ENCODE results near the gene GTF2F2. TPM values are rescaled to one million over a fixed set of nuclear protein-coding genes. Genes with fewer than 3 reads are reported as not detected.

GTF2F2 gene
- polyA plus RNA-seq, 3 donors from 2014 or later = 4.5 to 9.4 (median 9.3) TPM

- DNase-seq = no peak
- peaks cover 4 to 19% (median 10%) of the 10 kb centered on the region in 6 donors for H3K9me3 Mint-ChIP-seq
- H3K36me3 Mint-ChIP-seq = peaks cover 16 to 19% (median 18%) of the 10 kb centered on the region in 3 donors
- peaks cover 4 to 29% of the 10 kb centered on the region in 2 donors for H3K4me1 Mint-ChIP-seq
- peak overlapping the region in 2 of 6 donors; percentile 18 to 59 for H3K27ac Mint-ChIP-seq
- H3K4me3 Mint-ChIP-seq = no peak overlapping the region
- H3K27me3 Mint-ChIP-seq (ENCODE audit: low read depth in 3 of 3) = peaks cover 0 to 2% (median under 1%) of the 10 kb centered on the region in 3 donors
These were observed 17.2 kb downstream of the GTF2F2 start for GRCh38 chr13:45137526-45137925.

GRCh38 chr13:45138282-45138681 is 18.0 kb downstream of the GTF2F2 start:
- Mint-ChIP-seq H3K27ac (peak overlapping the region in 2 of 6 donors; percentile 18 to 19), H3K4me3 (no peak overlapping the region), H3K36me3 (peaks cover 10 to 12% (median 11%) of the 10 kb centered on the region in 3 donors), H3K27me3 (ENCODE audit: low read depth in 3 of 3) (peaks cover 0 to 2% (median 0%) of the 10 kb centered on the region in 3 donors), H3K4me1 (peaks cover 4 to 34% of the 10 kb centered on the region in 2 donors), H3K9me3 (peaks cover 3 to 12% (median 6%) of the 10 kb centered on the region in 6 donors)
- DNase-seq = no peak

- Mint-ChIP-seq H3K36me3 (peaks cover 6 to 12% (median 10%) of the 10 kb centered on the region in 3 donors), H3K27me3 (ENCODE audit: low read depth in 3 of 3) (peaks cover 0 to 2% (median 0%) of the 10 kb centered on the region in 3 donors), H3K4me3 (no peak overlapping the region), H3K9me3 (no peaks in the 10 kb centered on the region), H3K27ac (no peak overlapping the region), H3K4me1 (peaks cover 6 to 29% of the 10 kb centered on the region in 2 donors)
- DNase-seq = no peak
These were observed 21.1 kb downstream of the GTF2F2 start for GRCh38 chr13:45141369-45141768.

GRCh38 chr13:45142440-45143345 is 22.4 kb downstream of the GTF2F2 start:
- peaks cover 0 to 2% (median 0%) of the 10 kb centered on the region in 3 donors for H3K27me3 Mint-ChIP-seq (ENCODE audit: low read depth in 3 of 3)
- DNase-seq = no peak
- H3K27ac Mint-ChIP-seq = peak overlapping the region in 1 of 6 donors; percentile 2
- no peaks in the 10 kb centered on the region for H3K9me3 Mint-ChIP-seq
- H3K36me3 Mint-ChIP-seq = peaks cover 6 to 12% (median 10%) of the 10 kb centered on the region in 3 donors
- no peak overlapping the region for H3K4me3 Mint-ChIP-seq
- peaks cover 8 to 40% of the 10 kb centered on the region in 2 donors for H3K4me1 Mint-ChIP-seq

GRCh38 chr13:45143346-45143751 is 23.0 kb downstream of the GTF2F2 start:
- no peaks in the 10 kb centered on the region for H3K9me3 Mint-ChIP-seq

DNA sequence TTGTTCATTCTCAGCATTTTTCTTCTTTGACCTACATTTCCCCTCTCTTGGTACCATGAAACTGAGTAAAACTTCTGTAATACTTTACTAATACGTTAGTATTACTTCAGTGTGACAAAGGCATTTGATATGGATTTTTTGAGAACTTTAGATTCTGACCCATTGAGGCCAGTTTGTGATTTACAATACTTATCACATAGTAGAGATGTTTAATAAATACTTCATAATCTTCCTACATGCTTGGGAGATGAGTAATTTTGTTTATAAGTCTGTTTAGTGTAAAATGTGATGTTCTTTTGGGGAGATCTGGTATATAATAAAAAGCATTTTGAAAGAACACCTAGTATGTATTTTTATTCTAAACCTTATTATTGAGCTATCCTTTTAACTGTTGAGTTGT is 29.7 kb downstream of the GTF2F2 start:
- H3K4me1 Mint-ChIP-seq = peaks cover 7 to 30% of the 10 kb centered on the region in 2 donors
- H3K27me3 Mint-ChIP-seq (ENCODE audit: low read depth in 3 of 3) = no peaks in the 10 kb centered on the region
- no peak overlapping the region for H3K27ac Mint-ChIP-seq
- no peak overlapping the region for H3K4me3 Mint-ChIP-seq
- no peak for DNase-seq
- peaks cover 4 to 14% (median 5%) of the 10 kb centered on the region in 3 donors for H3K36me3 Mint-ChIP-seq
- H3K9me3 Mint-ChIP-seq = no peaks in the 10 kb centered on the region

More at GRCh38 chr13:45143346-45143751, 23.0 kb downstream of the GTF2F2 start:
- DNase-seq = no peak
- peaks cover 6 to 7% (median 6%) of the 10 kb centered on the region in 3 donors for H3K36me3 Mint-ChIP-seq
- no peaks in the 10 kb centered on the region for H3K27me3 Mint-ChIP-seq (ENCODE audit: low read depth in 3 of 3)
- H3K4me1 Mint-ChIP-seq = peaks cover 6 to 41% of the 10 kb centered on the region in 2 donors
- H3K4me3 Mint-ChIP-seq = no peak overlapping the region
- H3K27ac Mint-ChIP-seq = peak overlapping the region in 2 of 6 donors; percentile 2 to 55

DNA sequence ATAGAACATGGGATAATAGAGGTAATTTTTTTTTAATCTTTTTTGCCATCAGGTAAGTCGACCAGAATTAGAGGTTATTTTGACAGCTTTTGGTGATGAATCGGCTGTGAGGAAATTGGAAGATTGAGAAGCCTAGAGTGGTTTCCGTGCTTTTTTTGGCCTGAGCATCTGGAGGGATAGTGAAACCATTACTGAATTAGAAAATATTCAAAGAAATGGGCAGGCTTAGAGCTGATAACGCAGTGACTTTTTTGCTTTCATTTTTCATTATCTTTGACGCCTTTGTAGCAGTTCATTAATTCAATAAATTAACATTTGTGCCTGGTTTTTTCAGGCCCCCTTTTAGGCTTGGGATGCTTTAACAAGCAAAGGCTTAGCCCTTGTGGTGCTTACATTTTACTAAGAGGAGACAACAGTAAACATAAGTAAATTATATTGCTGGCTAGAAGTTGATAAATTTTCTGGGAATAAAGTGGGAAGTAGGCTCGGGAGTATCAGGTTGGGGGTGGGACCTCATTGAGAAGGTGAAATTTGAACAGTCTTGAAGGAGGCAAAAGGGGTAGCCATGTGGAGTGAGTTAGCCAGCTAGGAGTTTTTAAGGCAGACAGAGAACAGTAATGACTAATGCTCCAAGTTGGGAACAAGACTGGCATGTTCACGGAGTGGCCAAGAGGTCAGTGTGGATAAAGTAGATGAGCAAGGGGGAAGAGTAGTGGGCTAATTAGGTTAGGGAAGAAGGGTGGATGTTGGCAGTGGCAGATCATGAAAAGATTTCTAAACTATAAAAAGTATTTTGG is 36.5 kb downstream of the GTF2F2 start:
- no peak for DNase-seq
- H3K36me3 Mint-ChIP-seq = peaks cover 18 to 44% (median 23%) of the 10 kb centered on the region in 3 donors
- no peak overlapping the region for H3K4me3 Mint-ChIP-seq
- H3K4me1 Mint-ChIP-seq = no peaks in the 10 kb centered on the region
- no peak overlapping the region for H3K27ac Mint-ChIP-seq
- H3K9me3 Mint-ChIP-seq = no peaks in the 10 kb centered on the region
- H3K27me3 Mint-ChIP-seq (ENCODE audit: low read depth in 3 of 3) = peaks cover 0 to 2% (median 0%) of the 10 kb centered on the region in 3 donors

- Mint-ChIP-seq H3K4me1 (no peaks in the 10 kb centered on the region), H3K4me3 (no peak overlapping the region), H3K27me3 (ENCODE audit: low read depth in 3 of 3) (no peaks in the 10 kb centered on the region), H3K9me3 (no peaks in the 10 kb centered on the region), H3K27ac (no peak overlapping the region), H3K36me3 (peaks cover 11 to 24% (median 12%) of the 10 kb centered on the region in 3 donors)
- no peak for DNase-seq
These were observed 41.9 kb downstream of the GTF2F2 start for GRCh38 chr13:45162194-45162593.

- Mint-ChIP-seq H3K4me1 (no peaks in the 10 kb centered on the region), H3K36me3 (peaks cover 10 to 22% (median 10%) of the 10 kb centered on the region in 3 donors), H3K9me3 (no peaks in the 10 kb centered on the region), H3K27me3 (ENCODE audit: low read depth in 3 of 3) (no peaks in the 10 kb centered on the region), H3K4me3 (no peak overlapping the region), H3K27ac (no peak overlapping the region)
- no peak for DNase-seq
These were observed 42.5 kb downstream of the GTF2F2 start for GRCh38 chr13:45162821-45163220.

DNA sequence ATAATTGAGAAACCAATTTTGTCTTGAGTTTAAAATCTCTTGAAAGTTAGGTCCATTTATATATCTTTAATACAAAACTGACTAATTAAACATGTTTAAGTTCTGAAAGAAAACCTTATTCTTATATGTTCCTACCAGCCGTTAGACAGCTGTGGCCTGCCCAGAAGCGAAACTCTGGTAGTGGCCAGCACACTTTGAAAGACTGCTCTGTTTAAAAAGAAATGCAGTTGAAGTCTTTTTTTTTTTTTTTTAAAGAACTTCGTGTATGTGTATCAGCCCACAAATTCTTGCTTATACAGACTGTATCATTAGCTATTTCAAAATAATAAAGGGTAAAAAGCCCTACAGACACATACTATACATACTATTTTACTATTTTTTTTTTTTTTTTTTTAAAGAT is 46.5 kb downstream of the GTF2F2 start:
- Mint-ChIP-seq H3K27me3 (ENCODE audit: low read depth in 3 of 3) (peaks cover 0 to 2% (median 0%) of the 10 kb centered on the region in 3 donors), H3K27ac (no peak overlapping the region), H3K4me3 (no peak overlapping the region), H3K36me3 (peaks cover 3 to 11% (median 5%) of the 10 kb centered on the region in 3 donors), H3K4me1 (peaks cover 0 to 9% of the 10 kb centered on the region in 2 donors), H3K9me3 (no peaks in the 10 kb centered on the region)
- no peak for DNase-seq

DNA sequence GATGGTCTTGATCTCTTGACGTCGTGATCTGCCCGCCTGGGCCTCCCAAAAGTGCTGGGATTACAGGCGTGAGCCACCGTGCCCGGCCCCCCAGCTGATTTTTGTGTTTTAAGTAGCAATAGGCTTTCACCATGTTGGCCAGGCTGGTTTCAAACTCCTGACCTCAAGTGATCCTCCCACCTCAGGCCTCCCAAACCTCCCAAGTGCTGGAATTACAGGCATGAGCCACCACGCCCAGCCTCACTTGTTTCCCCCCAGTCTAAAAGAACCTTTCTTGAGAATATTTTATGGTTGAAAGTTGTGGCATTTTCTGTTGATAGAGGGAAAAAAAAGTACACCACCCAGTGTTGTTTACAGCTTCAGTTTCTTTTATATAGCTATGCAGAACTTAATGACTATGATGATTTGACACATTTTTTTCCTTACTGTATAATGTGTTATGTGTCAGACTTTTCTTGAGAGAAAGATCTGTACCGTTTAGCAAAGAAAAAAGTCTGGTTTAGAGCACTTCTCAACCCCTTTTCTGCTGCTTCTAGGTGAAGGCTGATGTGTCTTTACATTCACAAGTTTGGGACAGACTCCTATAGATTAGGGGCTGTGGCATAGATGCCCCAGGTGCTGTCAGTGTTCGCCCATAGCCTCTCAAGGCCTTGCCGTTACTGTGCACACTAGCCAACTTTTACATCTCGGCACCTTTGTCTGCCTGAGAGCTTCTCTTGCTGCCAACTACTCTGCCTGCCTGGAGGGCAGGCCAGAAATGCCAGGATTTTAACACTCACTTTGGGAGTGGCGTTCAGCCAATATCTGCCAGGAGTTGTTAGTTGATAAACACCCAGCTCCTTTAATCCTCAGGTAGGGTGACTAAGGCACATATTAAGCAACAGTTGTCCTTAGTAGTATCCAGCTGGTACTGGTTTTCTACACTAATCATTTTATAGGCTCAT is 47.6 kb downstream of the GTF2F2 start:
- H3K4me3 Mint-ChIP-seq = no peak overlapping the region
- H3K9me3 Mint-ChIP-seq = no peaks in the 10 kb centered on the region
- H3K27ac Mint-ChIP-seq = peak overlapping the region in 1 of 6 donors; percentile 7

GRCh38 chr13:45168555-45168930 is 48.2 kb downstream of the GTF2F2 start:
- H3K4me3 Mint-ChIP-seq = no peak overlapping the region
- H3K27me3 Mint-ChIP-seq (ENCODE audit: low read depth in 3 of 3) = peaks cover 0 to 2% (median 0%) of the 10 kb centered on the region in 3 donors
- peaks cover 10 to 13% (median 12%) of the 10 kb centered on the region in 3 donors for H3K36me3 Mint-ChIP-seq
- H3K27ac Mint-ChIP-seq = no peak overlapping the region
- peaks cover 3 to 21% of the 10 kb centered on the region in 2 donors for H3K4me1 Mint-ChIP-seq
- DNase-seq = no peak
- no peaks in the 10 kb centered on the region for H3K9me3 Mint-ChIP-seq

More for the DNA sequence above, 47.6 kb downstream of the GTF2F2 start:
- H3K36me3 Mint-ChIP-seq = peaks cover 8 to 10% (median 9%) of the 10 kb centered on the region in 3 donors
- DNase-seq = no peak
- H3K27me3 Mint-ChIP-seq (ENCODE audit: low read depth in 3 of 3) = peaks cover 0 to 2% (median 0%) of the 10 kb centered on the region in 3 donors
- peaks cover 0 to 14% of the 10 kb centered on the region in 2 donors for H3K4me1 Mint-ChIP-seq

DNA sequence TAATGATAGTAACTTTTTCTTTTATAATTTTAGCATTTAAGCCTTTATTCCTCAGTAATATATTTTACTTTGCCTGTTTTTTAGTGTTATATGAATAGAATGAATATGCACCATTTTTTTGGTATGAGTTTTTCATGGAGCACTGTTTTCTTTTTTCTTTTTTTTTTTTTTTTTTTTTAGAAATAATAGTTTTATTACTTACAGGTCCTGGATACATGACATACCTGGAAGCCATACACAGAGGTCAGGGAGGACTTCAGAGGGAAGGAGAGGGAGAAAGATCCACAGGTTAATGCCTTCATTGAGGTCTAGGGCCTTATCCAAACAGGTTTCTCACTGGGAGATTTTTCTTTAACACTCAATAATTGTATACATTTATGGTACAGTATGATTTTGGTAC is 54.2 kb downstream of the GTF2F2 start:
- Mint-ChIP-seq H3K27me3 (ENCODE audit: low read depth in 3 of 3) (peaks cover 0 to 3% (median 0%) of the 10 kb centered on the region in 3 donors), H3K36me3 (peaks cover 6 to 21% (median 20%) of the 10 kb centered on the region in 3 donors), H3K27ac (no peak overlapping the region), H3K4me3 (no peak overlapping the region), H3K4me1 (peaks cover 22 to 60% of the 10 kb centered on the region in 2 donors), H3K9me3 (no peaks in the 10 kb centered on the region)
- no peak for DNase-seq

All from immature natural killer cell (primary cell).